SIG-M5 treated with dmso at 0.1 percent for 504 hours (cell line): ENCODE data around the gene XPO6.

Experiments
- DNase-seq: peaks from one replicate; lab custom pipeline; 2025; ENCODE audit not compliant: unreplicated experiment; lab: John Stamatoyannopoulos, UW

Gene XPO6

DNA sequence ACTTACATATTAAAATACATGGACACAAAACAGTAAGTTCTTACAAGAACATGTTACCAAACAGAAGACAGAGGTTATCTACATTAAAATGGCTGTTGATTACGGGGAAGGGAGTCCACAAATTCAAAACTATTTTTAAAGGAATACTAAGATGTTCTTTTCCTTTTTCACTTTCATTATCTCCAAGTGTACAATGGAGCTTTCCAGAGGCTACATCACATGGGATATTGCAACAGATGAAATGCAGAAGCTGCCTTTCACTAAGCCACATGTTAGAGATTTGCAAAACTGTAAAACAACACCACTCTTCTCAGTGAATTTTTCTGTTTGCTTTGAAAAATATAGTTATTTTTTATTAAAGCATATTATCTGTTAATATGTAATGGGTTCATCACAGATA lies 53.6 kb downstream of the XPO6 start:
- DNase-seq = peak; percentile 26

DNA sequence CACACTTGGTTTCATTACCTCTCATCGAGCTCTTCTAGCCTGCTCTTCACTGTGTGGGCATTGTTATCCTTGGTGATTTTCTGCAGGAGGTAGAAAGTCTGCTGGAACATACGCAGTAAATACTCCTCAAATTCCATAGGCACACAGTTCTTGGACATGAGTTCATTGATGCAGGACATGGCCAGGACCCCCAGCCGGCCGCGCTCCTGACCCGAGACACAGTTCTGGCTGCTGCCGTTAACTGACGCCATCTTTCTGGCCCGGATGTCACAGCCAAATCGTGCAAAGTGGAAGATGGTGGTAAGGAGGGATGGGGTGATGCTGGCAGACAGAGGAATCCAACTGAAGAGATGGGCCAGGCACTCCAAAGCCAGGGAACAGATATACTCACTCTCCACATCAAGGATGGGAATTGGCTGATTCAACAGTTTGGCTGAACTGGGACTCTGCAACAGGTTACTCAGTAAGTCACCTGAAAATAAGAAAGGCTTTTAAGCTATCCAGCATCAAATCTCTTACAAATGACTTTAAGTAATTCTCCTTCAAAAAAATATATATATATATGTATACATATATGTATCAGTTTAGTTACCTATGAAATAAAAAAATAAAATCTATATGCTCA lies 55.6 kb downstream of the XPO6 start:
- no peak for DNase-seq

DNA sequence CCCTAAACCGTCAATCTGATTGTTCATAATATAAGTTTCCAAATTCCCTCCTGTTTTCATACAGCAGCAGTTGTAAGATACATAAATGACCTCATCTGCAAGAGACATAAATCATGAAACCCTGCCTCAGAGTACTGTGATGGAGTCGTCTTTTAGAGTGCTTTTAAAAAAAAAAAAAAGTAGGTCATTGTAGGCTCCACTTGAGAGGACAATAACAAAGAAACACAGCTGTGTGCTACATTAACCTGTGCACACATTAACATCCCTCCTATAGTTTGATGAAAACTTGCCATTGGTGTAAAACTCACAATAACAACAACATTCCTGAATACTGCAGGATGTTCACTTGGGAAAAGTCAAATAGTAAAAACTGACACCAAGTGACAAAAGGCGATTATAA lies 56.5 kb downstream of the XPO6 start:
- DNase-seq = no peak

DNA sequence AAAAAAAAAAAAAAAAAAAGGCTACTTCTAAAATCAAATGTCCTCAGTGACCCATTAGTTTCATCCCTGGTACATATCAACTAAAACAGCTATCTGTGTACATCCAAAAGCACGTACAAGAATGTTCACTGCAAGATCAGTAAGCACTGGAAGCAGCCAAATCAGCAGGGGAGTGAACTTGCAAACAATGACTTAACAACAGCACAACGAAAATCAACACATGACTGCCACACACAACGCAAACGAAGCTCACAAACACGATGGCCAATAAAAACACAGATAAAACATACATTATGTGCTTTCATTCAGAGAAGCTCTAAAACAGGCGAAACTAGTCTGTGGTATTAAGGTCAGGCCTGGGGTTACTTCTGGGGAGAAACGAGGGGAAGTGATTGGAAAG lies 60.6 kb downstream of the XPO6 start:
- no peak for DNase-seq

DNA sequence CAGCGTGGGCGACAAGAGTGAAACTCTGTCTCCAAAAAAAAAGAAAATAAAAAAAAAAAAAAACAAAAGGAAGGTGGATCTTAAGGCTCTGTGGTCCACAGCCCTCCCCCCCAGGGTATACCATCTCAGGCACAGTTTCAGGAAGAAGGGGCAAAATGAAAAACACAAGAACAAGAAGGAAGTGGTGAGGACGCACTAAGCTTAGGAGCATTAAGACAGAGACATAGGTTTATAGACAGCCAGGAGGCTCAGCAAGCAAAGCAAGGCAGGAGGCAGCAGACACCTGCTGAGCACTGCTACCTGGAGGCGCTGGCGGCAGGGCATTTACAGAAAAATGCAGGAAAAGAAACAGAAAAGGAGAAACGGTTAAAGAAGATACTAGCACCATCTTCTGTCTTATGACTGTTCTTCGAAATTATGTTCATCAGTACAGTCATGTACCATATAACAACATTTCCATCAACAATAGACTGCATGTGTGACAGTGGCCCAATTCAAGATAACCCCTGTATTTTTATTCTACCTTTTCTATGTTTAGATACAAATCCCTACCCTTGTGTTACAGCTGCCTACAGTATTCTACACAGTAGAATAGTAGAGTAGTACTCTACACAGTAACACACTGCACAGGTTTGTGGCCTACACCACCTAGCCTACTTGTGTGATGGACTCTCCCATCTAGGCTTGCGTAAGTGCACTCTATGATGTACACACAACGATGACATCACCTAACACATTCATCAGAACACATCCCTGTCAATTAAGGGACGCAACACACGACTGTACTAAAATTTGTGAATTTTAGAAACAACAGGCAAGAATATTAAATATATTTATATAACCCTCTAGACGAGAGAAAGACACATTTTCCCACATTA lies 62.5 kb downstream of the XPO6 start:
- no peak for DNase-seq

DNA sequence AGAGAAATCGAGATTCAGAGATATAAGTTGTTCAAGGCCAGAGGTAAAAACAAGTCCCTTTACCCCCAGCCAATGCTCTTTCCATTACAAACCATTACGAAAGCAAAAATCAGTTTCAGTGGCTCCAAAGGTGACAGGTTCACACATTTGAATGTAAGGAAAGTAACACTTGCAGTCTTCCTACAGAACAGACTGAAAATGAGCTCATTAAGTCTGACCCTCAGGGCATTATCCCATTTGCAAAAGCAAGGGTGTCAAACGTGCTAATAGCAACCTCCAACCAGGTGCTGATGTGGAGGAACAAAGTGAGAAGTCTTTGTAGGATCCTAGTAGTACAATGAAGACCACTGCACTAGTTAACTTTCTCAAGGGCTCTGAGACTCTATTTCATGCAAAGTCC lies 65.2 kb downstream of the XPO6 start:
- DNase-seq = no peak

DNA sequence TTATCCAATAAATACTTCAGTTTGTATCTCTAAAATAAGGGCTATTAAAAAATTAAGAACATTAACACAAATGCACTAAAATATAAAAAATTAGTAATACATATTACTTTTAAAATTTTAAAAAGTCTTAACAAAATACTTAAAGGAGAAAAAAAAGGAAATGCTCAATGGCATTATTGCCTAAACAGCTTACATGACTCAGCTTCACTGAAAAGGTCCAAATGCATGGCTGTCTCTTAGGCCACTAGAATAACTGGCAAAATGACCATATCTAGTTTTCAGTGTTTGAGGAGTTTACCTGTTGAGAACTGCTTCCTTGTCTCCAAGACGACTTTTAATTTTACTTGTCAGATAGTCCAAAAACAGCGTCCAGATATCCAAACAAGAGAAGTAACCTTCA lies 66.0 kb downstream of the XPO6 start:
- DNase-seq = no peak

DNA sequence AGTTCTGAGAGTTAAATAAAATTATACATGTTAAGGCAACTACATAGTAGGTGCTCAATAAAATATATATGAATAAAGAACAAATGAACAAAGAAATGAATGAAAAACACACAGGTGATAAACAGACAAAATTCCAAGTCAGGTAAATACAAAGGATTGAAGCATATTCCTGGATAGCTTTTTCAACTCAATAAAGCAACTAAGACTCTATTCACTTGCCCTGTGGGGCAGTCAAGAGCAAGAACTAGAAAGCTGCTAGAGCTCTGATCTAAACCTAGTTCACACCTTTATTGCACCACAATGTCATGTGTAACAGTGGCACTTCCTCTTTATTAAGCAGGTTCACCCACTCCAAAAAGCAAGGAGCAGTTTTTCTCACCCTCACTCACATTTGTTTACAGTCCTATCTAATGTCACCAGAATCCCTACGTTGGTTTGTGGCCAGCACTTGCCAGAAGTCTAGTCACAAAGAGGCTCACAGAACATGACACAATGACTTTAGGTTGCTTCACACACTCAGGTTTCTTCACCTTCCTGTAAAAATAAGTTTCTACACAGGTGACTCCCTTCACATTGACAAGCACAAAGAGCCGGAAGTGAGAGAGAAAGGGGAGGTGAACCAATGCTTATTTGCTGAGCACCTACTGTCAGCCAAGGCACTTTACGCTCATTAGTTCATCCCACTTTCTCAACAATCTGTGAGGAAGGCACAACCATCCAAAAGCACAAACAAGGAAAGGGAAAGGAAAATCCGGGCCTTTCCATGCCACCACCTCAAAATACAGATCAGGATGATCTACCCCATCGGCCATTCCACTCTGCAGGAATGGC lies 70.8 kb downstream of the XPO6 start:
- peak; percentile 56 for DNase-seq

DNA sequence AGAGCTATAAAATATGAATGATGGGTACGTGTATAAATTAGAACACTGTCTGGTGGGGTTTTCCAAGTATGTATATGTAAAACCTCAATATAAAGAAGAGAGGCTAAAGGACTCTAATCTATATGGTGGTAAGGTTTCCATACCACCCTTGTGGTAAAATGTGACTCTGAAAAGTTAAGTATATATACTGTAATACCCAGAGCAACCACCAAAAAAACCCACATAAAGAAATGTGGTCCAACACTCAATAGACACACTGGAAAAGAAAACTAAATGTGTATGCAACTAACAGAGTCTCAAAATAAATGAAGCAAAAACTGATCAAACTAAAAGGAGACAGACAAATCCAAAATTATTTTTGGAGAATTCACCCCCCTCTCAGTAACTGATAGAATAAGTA lies 72.2 kb downstream of the XPO6 start:
- DNase-seq = no peak

DNA sequence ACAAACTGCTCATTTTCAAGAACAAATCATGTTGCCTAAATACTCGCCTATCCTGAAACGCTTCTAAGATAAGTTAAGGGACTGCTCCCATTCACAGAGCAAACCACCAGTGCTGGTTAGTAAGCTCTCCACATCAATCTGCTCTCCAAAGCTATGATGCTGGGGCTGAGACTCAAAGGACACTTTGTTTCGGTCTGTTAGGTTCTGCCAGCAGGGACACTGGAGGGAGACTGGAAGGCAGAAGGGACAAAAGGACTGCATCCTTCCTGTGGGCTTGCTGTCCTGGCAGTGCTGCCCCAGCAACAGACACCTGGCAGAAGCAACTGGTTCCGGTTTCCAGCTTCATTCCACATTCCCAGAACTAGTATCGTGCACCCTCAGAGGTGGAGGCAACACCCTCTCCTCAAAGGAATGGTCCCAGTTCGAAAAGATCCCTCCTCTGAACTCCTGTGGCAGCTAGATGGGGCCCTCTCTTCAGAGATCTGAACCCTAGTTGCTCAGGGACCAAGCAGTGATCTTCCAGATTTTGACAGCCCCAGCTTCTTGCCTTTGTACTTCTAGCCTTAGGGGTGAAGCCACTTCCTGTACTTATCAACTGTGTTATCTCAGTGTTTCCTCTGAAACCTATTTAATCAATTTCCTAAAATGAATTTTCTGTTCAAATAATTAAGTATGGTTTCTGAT lies 74.9 kb downstream of the XPO6 start:
- no peak for DNase-seq

DNA sequence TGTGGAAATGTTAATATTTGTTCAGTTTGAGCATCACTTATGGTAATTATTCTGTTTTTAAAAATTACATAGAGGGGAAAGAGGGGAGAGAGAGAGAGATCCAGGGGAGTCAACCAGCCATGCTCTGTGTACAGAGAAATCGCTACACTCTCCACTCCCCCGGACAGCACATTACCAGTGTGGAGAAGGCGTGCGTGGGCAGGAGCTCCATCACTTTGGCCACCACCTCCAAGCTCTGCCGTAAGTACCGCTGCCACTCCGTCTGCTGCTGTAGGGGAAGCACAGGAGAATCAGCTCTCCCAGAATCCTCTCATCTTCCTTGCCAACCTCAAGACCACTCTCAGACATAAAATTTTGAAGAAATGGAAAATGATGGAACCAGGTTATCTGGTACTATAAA lies 78.1 kb downstream of the XPO6 start:
- DNase-seq = no peak

DNA sequence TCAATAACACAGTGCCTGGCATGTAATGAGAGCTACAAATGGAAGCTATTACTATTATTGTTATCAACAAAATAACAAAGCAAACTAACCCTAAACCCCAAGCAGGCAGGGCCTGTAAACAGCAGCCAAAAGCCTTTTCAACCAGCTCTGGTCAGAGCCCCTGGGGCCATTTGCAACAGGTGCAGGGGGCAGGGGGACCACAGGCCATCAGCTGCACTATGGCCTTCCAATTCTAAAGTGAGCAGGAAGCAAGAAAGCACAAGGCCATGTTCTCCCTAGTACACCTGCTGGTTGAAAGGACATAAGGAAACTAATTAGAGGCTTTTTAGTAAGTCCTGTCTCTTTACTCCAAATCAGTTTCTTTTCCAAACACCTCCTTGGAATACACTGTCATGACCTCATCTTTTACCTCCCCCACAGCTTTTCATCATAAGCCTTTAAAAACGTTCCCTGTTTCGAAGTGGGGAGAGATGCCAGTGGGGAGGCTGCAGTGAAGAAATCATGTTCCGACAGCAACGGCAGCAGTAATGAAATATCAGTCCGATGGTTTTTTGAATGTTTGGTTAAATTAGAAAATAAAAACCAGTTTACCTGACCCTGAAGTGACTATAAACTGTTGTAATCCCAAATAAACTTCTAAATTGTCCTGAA lies 79.9 kb downstream of the XPO6 start:
- DNase-seq = no peak

DNA sequence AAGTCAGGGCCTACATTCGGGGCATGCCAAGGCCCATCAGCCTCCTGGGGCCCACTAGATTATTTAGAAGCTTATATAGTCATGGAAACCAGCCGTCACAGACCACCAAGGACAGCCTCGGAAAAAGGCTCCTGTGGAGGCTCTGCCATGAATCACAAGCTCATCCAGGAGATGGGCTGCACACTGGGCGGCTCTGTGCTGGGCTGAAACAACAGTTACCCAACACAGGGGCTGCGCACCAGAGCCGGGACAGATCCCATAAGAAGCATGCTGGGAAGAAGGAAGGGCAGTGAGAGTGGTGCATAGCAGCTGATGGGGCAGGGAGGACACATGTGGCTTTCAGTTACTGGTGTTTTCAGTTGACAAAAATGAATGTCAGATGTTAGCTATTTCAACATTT lies 80.6 kb downstream of the XPO6 start:
- no peak for DNase-seq

DNA sequence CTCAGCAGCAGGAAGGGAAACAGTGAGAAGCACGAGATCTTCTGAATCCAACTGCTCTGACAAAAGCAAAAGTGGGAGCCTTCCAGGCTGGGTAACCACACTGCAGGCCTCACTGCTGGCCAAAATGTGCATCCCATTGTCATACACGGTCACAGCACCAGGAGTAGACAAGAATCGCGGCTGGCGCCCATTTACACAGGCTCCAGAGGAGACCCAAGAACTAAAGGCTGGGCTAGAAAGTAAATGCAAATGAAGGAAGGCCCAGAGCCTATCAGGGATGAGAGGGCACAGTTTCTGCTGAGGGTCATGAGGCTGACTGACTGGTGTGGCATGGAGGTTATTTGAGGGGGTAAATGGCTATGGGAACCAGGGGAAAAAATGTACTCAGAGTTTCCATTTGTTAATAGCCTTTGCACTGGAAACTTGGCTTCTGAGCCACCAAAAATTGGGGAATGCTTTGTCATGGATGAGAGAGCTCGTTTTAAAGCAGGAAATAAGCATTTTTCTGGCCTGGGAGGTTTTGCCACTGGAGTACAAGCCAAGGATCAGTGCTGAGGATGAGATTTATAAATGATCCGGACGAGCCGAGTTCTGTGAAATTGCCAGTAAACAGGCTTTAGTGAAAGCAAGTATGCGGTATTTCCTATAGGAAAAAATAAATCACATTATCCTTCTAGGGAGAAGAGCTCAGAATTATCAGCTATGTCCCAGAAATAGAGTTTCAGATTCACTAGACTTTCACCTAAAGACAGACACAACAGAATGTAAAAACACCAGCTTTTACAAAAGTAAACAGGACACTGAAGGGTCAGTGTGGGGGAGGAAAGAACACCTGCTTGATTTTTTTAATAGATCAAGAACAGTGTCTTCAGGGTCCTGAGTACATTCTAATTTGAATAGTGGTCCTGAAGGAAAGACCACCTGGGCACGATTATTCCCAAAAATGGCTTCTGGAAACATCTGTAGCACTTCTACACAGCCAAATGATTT lies 81.4 kb downstream of the XPO6 start:
- DNase-seq = no peak

DNA sequence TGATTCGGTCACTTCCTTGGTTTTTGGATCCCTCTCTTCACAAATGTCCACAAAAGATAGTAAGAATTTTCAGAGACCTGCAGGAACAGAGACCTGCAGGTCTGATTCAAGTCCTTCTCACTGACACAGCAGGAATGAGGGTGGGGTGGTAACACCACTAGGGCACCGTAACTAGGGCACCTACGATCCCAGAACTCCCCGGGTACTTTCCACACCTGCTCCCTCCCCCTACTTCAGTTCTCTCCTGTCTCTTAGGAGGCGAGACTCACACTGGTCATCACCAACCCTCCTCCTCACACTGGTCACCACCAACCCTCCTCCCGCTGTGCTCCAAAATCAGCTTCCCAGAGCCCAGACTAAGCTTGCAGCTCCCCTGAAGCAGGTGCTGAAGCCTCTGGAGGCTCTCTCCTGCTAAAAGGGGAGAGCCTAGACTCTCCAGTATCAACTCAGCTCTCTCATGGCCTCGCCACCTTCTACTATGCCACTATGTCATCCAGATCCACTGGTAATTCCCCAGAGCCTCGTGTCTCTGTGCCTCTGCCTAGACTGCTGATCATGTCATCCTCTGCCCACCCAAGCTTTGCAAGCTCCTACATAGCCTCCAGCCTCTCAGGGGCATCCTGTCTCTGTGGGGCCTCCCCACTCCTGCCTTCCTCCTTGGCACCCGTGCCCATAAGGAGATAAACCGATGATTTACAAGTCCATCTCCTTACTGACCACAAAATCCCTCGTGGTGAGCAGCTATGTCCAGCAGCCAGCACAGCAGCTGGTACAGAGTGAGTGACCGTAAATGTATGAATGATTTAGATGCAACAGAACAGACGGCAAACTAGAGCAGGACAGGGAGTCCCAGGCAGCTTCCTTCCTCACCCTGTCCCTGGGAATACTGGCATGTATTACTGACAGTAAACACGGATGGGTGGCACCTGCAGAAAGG lies 84.8 kb downstream of the XPO6 start:
- DNase-seq = no peak

DNA sequence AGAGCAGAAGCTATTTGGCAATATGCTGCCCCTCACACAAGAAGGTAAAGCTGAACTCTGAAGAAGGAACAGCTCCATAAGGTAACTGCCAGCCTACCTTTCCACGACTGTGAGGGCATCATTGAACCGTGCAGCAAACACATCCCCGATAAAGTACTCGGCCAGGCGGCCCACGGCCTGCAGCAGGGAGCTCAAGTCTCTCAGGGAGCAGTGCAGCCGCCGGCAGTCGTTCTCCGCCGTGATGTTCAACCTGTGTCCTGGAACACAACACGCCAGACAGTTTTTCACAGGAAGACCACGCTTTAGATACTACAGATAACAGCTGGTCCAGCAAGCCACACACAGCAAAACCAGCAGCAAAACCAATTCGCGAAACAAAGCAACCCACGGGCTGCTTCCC lies 86.2 kb downstream of the XPO6 start:
- DNase-seq = no peak

DNA sequence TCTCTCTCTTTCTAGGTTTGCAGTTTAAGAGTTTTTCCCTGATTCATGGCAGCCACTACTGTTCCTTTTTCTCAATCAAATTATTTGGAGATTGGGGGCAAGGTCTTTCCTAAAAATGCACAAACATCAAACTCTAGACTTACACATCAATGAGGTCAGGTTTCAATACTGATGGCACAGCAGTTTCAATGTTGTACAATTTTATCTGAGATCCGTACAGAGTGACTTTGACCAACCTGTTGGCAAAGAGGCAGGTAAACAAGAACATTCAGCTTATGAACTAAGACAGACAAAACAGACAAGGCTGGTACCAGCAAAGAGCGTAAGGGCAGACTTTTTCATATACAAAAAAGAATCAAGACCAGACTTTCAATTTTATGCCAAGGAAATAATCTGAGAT lies 90.2 kb downstream of the XPO6 start:
- no peak for DNase-seq

DNA sequence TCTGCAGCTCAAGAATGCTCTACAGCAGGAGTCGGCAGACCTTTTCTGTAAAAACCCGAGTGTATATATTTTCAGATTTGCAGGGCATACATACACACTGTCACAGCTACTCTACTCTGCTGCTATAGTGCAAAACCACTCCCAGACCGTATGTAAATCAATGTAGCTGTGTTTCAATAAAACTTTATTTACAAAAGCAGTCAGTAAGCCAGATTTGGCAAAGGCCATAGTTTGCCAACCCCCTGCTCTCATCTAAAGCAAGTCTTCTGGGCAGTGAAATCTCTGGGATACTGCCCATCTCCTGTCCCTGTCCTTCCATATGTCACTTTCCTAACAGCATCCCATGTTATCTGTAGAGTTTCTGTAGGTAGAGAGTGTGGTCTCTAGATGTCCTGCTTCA lies 91.0 kb downstream of the XPO6 start:
- no peak for DNase-seq

DNA sequence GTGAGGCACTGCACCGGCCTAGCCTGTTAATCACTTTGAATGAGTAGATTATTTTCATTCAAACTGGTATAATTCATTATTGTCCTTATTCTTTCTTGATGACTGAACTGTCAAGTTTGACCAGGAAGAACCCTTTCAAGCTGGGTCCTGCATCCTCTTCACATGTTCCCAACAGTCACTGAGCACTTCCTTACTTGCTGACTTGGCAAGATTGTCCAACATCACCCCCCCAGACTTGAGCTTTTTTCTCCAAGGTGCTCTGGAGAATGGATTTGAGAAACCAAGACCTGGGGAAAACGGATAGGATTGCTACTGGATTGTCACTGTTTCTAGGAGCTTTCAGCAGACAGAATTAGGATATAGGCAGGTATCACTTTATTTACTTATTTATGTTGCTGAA lies 93.1 kb downstream of the XPO6 start:
- no peak for DNase-seq
